Stimulated activated CD8-positive, alpha-beta memory T cell treated with anti-CD3 and anti-CD28 coated beads, Interleukin-2, amount 100 ng/mL, for 48 hours (primary cell): ENCODE measurements around the gene GCNT2.
"Not testable (repeated sequence)": the region's sequence is repeated elsewhere in the genome, so short reads cannot be mapped to it uniquely, and the experiment has no call there.

Experiments
- DNase-seq, 2 donors: peaks; one replicate each; pipeline ENCODE4 v3.0.0-alpha.2; 2020; ENCODE audit warnings: low read depth in 2 of 2

Gene GCNT2

GRCh38 chr6:10521104-10521808 is at the start of gene GCNT2:
TSS of gene GCNT2 (plus strand) at chr6:10521351. CDS start at chr6:10528912, 7,561 bp downstream.
- no peak for DNase-seq

DNA sequence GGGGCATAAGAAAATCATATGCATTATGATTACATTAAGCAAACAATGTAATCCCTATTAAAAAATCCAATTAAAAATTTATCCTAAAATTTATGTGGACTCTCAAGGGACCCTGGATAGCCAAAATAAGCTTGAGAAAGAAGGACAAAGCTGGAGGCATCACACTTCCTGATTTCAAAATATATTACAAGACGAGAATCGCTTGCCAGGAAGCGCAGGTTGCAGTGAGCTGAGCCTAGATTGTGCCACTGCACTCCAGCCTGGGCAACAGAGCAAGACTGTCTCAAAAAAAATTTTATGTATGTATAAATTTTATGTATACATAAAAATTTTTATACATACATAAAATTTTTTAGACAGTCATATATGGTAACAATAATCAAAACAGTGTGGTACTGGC is 48.5 kb upstream of the GCNT2 start:
- no peak for DNase-seq

GRCh38 chr6:10478187-10479040 is 42.7 kb upstream of the GCNT2 start:
- DNase-seq: no peak

GRCh38 chr6:10479939-10480700 is 41.0 kb upstream of the GCNT2 start:
- DNase-seq: no peak

GRCh38 chr6:10481101-10481500 is 40.0 kb upstream of the GCNT2 start:
- no peak for DNase-seq

- no peak for DNase-seq
These were observed 38.4 kb upstream of the GCNT2 start for GRCh38 chr6:10482636-10483257.

DNA sequence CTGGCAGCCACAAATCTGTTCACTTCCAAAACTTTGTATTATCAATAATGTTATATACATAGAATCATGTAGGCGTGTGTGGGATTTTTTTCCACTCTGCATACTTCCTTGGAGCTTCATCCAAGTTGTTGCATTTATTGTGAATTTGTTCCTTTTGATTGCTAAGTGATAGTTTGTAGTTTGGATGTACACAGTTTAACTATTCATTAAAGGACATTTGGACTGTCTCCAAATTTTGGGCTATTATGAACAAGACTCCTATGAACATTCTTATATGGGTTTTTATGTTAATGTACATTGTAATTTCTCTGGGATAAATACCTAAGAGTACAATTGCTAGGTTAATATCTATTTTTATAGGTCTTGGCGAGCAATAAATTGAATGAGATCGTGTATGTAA is 36.2 kb upstream of the GCNT2 start:
- DNase-seq: no peak

GRCh38 chr6:10485406-10485805 is 35.7 kb upstream of the GCNT2 start:
- DNase-seq: no peak

GRCh38 chr6:10486215-10486614 is 34.9 kb upstream of the GCNT2 start:
- DNase-seq: no peak

- DNase-seq: not testable (repeated sequence)
These were observed 34.1 kb upstream of the GCNT2 start for GRCh38 chr6:10486944-10487588.

- no peak for DNase-seq
These were observed 33.4 kb upstream of the GCNT2 start for GRCh38 chr6:10487668-10488327.

GRCh38 chr6:10491463-10491862 is 29.7 kb upstream of the GCNT2 start:
- no peak for DNase-seq

DNA sequence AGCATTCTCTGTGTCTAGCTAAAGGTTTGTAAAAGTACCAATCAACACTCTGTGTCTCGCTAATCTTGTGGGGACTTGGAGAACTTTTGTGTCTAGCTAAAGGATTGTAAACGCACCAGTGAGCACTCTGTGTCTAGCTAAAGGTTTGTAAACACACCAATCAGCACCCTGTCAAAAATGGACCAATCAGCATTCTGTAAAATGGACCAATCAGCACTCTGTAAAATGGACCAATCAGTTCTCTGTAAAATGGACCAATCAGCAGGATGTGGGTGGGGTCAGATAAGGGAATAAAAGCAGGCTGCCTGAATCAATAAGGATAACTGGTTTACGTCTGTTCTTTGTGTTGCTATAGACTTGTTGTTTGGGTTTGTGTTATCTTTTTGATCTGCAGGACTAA is 29.2 kb upstream of the GCNT2 start:
- DNase-seq: not testable (repeated sequence)

DNA sequence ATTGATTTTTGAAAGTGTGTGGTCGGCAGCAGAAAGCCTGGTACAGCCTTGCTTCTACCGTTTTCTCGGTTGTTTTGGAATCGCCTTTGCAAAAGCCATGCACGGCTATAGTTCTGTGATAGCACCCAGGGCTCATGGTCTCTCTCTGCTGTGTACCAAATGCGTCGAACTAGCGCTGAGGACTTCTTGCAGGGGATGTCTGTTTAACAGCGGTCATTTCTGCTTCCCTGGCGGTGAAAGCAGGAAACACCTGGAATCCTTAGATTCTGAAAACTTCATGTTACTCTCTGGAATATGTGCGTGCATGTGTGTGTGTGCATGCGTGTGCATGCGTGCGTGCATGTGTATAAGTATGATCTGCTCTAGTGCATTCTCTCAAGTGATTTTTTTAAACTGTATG is 26.1 kb upstream of the GCNT2 start:
- DNase-seq: no peak

DNA sequence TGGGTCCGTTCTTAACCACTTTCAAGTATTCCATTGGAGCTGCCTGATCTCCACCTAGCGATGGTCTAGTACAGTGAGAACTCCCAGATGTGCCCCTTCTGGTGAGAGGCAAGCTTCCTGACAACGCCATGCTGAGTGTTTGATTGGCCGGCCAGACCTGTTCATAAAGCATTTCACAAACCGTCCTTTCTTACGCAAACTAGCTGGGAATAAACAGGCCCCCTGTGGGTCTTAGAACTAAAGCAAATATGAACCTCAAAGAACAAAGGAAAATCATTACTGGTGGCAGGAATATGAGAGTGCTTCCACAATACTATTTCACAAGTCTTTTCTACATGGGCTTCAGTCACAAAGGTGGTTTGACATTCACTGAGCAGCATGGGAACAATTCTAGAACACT is 15.6 kb upstream of the GCNT2 start:
- no peak for DNase-seq

DNA sequence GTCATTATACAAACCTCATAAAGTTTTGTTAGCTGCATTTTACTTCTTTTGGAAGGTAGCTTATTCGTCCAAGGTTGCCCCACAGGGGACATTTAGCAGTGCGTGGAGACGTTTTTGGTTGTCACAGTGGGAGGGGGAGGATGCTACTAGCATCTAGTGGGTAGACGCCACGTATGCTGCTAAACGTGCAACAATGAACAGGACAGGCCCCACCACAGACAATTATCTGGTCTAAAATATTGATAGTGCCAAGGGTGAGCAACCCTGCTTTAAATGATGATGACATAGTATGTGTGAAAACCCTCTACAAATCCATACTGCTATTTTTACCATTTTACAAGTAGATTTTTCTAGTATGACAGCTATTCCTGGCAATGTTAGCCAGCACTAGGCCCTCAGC is 13.9 kb upstream of the GCNT2 start:
- DNase-seq: no peak

DNA sequence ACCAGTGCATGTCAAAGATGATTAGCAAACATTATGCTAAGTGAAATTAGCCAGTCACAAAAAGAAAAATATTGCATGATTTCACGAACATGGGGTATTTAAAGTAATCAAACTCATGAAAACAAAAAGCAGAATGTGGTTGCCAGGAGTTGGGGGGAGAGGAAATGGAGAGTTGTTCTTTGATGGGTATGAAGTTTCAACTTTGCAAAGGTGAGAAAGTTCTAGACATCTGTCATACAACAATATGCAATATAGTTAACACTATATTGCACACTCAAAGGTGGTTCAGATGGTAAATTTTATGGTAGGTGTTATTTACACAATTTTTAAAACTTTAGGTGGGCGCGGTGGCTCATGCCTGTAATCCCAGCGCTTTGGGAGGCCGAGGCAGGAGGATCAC is 13.4 kb upstream of the GCNT2 start:
- DNase-seq: no peak

DNA sequence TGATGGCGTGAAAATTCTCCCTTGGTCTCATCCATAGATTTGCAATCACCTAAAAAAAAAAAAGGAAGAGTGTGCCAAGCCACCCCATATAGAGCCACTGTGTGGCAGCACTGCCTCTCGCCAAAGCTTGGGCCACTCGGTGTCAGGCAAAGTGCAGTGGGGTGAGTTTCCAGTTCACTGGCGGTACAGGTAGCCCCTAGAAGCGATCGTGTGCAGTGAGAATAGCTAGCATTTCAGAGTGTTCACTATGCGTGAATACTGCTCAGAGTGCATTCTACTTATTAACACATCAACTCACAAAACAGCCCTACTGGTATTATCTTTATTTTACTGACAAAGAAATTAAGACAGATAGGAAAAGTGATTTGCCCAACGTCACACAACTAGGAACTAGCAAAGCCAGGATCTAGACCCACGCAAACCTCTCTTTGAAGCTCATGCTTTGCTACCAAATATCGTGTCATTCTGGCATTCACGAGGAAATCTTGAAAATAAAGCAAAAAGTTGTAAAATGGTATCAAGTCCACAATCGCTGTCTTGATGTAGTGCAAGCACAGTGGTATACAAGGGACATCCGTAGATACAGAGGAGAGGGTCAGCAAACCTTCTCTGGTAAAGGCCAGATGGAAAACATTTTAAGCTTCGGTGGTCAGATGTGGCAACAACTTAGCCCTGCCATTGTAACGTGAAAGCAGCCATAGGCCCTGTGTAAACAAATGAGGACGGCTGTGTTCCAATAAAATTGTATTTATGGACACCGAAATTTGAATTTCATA is 10.4 kb upstream of the GCNT2 start:
- peak in 1 of 2 donors; percentile 26 for DNase-seq

- DNase-seq: no peak
These were observed 9.7 kb upstream of the GCNT2 start for GRCh38 chr6:10511477-10511876.

GRCh38 chr6:10513544-10513943 is 7.6 kb upstream of the GCNT2 start:
- no peak for DNase-seq
